Neural progenitor cell (in vitro differentiated cells): ENCODE data around the gene EPN1. TPM values are rescaled to one million over a fixed set of nuclear protein-coding genes. Genes with fewer than 3 reads are reported as not detected.

Source experiments
- DNase-seq: peaks from one replicate; pipeline ENCODE4 v3.0.0-alpha.2; 2016; ENCODE audit warnings: low spot score
- H2AFZ ChIP-seq: fragments of 200-600 bp; sonication (generic); replicated peaks from 2 replicates; pipeline ENCODE4 v1.6.1; 2016; ENCODE audit warnings: antibody characterized with exemption
- H3F3A ChIP-seq: fragments of 200-600 bp; sonication (generic); 2 replicates; pipeline ENCODE4 v1.6.1; 2016; ENCODE audit warnings: antibody characterized with exemption, low read depth
- H3K27ac ChIP-seq: fragments of 200-600 bp; sonication (generic); 2 replicates; pipeline ENCODE4 v1.5.1; 2016; ENCODE audit warnings: mild to moderate bottlenecking
- H3K27me3 ChIP-seq: fragments of 200-600 bp; sonication (generic); 2 replicates; pipeline ENCODE4 v1.6.1; 2016; ENCODE audit warnings: mild to moderate bottlenecking, moderate library complexity
- H3K36me3 ChIP-seq: fragments of 200-600 bp; sonication (generic); 2 replicates; pipeline ENCODE4 v1.5.1; 2016
- H3K4me1 ChIP-seq: fragments of 200-600 bp; sonication (generic); 2 replicates; pipeline ENCODE4 v1.6.1; 2016; ENCODE audit warnings: mixed run types
- H3K4me2 ChIP-seq: fragments of 200-600 bp; sonication (generic); 2 replicates; pipeline ENCODE4 v1.6.1; 2016
- H3K4me3 ChIP-seq: fragments of 200-600 bp; sonication (generic); 2 replicates; pipeline ENCODE4 v1.5.1; 2016
- H3K79me2 ChIP-seq: fragments of 200-600 bp; sonication (generic); 2 replicates; pipeline ENCODE4 v1.6.1; 2016; ENCODE audit warnings: low read depth
- H3K9ac ChIP-seq: fragments of 200-600 bp; sonication (generic); 2 replicates; pipeline ENCODE4 v1.6.1; 2016
- H3K9me3 ChIP-seq: fragments of 200-600 bp; sonication (generic); 2 replicates; pipeline ENCODE4 v1.5.1; 2016; ENCODE audit warnings: low read depth
- H4K20me1 ChIP-seq: fragments of 200-600 bp; sonication (generic); 2 replicates; pipeline ENCODE4 v1.6.1; 2016; ENCODE audit warnings: low read depth
- H3K27ac Mint-ChIP-seq: 3 replicates; pipeline ENCODE4 v1.8.0; 2021; ENCODE audit warnings: mixed read lengths
- H3K27me3 Mint-ChIP-seq: 2 replicates; pipeline ENCODE4 v1.8.0; 2022; ENCODE audit warnings: low read depth, mild to moderate bottlenecking, inconsistent platforms, moderate library complexity, mixed read lengths; ENCODE audit not compliant: insufficient read depth
- H3K36me3 Mint-ChIP-seq: 3 replicates; pipeline ENCODE4 v1.8.0; 2021; ENCODE audit warnings: mixed read lengths
- H3K4me1 Mint-ChIP-seq: 3 replicates; pipeline ENCODE4 v1.8.0; 2021; ENCODE audit warnings: mixed read lengths
- H3K4me3 Mint-ChIP-seq: 3 replicates; pipeline ENCODE4 v1.8.0; 2021; ENCODE audit warnings: mild to moderate bottlenecking, moderate library complexity, mixed read lengths
- H3K9me3 Mint-ChIP-seq: 3 replicates; pipeline ENCODE4 v1.8.0; 2020; ENCODE audit warnings: mixed read lengths
- CTCF ChIP-seq: fragments of 200-600 bp; sonication (generic); IDR thresholded peaks from 2 replicates; pipeline ENCODE4 v1.5.1; 2017; ENCODE audit warnings: antibody characterized with exemption, mild to moderate bottlenecking
- EZH2 ChIP-seq: fragments of 200-600 bp; sonication (generic); IDR thresholded peaks from 2 replicates; pipeline ENCODE4 v1.6.1; 2017; ENCODE audit warnings: antibody characterized with exemption, mild to moderate bottlenecking, moderate library complexity
- EZH2phosphoT487 ChIP-seq: fragments of 200-600 bp; sonication (generic); IDR thresholded peaks from 2 replicates; pipeline ENCODE4 v1.6.1; 2017; ENCODE audit warnings: antibody characterized with exemption
- total RNA-seq: library from RNA; depleted of rRNA; stranded (reverse); fragments of >200 nt; gene quantifications from 2 replicates; pipeline ENCODE4 v1.2.3, GENCODE V29; 2015; ENCODE audit warnings: low replicate concordance

The EPN1 gene
- total RNA-seq, 1 donor from 2014 or later, result 16.1 TPM

GRCh38 chr19:55704494-55705245 lies 29.6 kb downstream of the EPN1 start:
- Histone ChIP-seq H3K27me3 (no peaks in the 10 kb centered on the region), H4K20me1 (no peaks in the 10 kb centered on the region), H2AFZ (no peak overlapping the region), H3K79me2 (no peaks in the 10 kb centered on the region), H3K4me1 (no peaks in the 10 kb centered on the region), H3K4me3 (no peak overlapping the region), H3K4me2 (no peak overlapping the region), H3K9me3 (peaks cover 5% of the 10 kb centered on the region), H3K27ac (no peak overlapping the region), H3K9ac (no peak overlapping the region), H3K36me3 (no peaks in the 10 kb centered on the region), H3F3A (no peaks in the 10 kb centered on the region)
- Mint-ChIP-seq H3K4me1 (no peaks in the 10 kb centered on the region), H3K4me3 (no peak overlapping the region), H3K9me3 (peaks cover 8% of the 10 kb centered on the region), H3K27ac (no peak overlapping the region), H3K27me3 (peaks cover 7% of the 10 kb centered on the region), H3K36me3 (peaks cover 22% of the 10 kb centered on the region)
- DNase-seq, result no peak
- TF ChIP-seq EZH2phosphoT487, result no peak
- TF ChIP-seq CTCF, result no peak
- TF ChIP-seq EZH2, result no peak

- H3K36me3 Mint-ChIP-seq, result peaks cover 18% of the 10 kb centered on the region
- no peak overlapping the region for H3K27ac Mint-ChIP-seq
- Histone ChIP-seq H3K9ac (no peak overlapping the region), H3K4me3 (no peak overlapping the region), H3F3A (no peaks in the 10 kb centered on the region), H3K79me2 (no peaks in the 10 kb centered on the region), H3K27ac (no peak overlapping the region), H2AFZ (no peak overlapping the region), H3K9me3 (peaks cover 5% of the 10 kb centered on the region), H3K27me3 (no peaks in the 10 kb centered on the region), H4K20me1 (no peaks in the 10 kb centered on the region), H3K4me2 (no peak overlapping the region), H3K36me3 (no peaks in the 10 kb centered on the region), H3K4me1 (no peaks in the 10 kb centered on the region)
- DNase-seq, result no peak
- no peaks in the 10 kb centered on the region for H3K4me1 Mint-ChIP-seq
- peaks cover 7% of the 10 kb centered on the region for H3K27me3 Mint-ChIP-seq
- no peak overlapping the region for H3K4me3 Mint-ChIP-seq
- H3K9me3 Mint-ChIP-seq, result peaks cover 6% of the 10 kb centered on the region
- TF ChIP-seq CTCF (no peak), EZH2phosphoT487 (no peak), EZH2 (no peak)
Measured at GRCh38 chr19:55705972-55706371, 30.9 kb downstream of the EPN1 start.

- H3K9me3 Mint-ChIP-seq, result peaks cover 16% of the 10 kb centered on the region
- no peak for DNase-seq
- peaks cover 2% of the 10 kb centered on the region for H3K4me1 Mint-ChIP-seq
- H4K20me1 ChIP-seq, result no peaks in the 10 kb centered on the region
- H3K4me3 ChIP-seq, result no peak overlapping the region
- no peak overlapping the region for H3K9ac ChIP-seq
- H3K27ac Mint-ChIP-seq, result no peak overlapping the region
- no peak overlapping the region for H2AFZ ChIP-seq
- H3K27ac ChIP-seq, result no peak overlapping the region
- no peaks in the 10 kb centered on the region for H3K79me2 ChIP-seq
- no peak overlapping the region for H3K4me3 Mint-ChIP-seq
- H3K36me3 Mint-ChIP-seq, result no peaks in the 10 kb centered on the region
- H3K9me3 ChIP-seq, result peaks cover 5% of the 10 kb centered on the region
- H3K4me2 ChIP-seq, result no peak overlapping the region
- TF ChIP-seq CTCF (no peak), EZH2phosphoT487 (no peak), EZH2 (no peak)
- no peaks in the 10 kb centered on the region for H3K4me1 ChIP-seq
- H3K36me3 ChIP-seq, result no peaks in the 10 kb centered on the region
- peaks cover 24% of the 10 kb centered on the region for H3K27me3 Mint-ChIP-seq
- H3F3A ChIP-seq, result no peaks in the 10 kb centered on the region
- no peaks in the 10 kb centered on the region for H3K27me3 ChIP-seq
Measured at GRCh38 chr19:55711719-55712118, 36.7 kb downstream of the EPN1 start.
